ENCODE measurements around the gene RPS15.

GRCh38 chr19:1441022-1441426 lies 2.8 kb downstream of the RPS15 start:
- no peak for TF ChIP-seq CTCF (conservative IDR thresholded peaks at IDR 0.05 in 1 of 2, IDR thresholded peaks at IDR 0.05 in 1 of 2; ENCODE audit: extremely low read depth in 1 of 2, insufficient read depth in 1 of 2, low read depth in 1 of 2, low read length in 2 of 2)
- TF ChIP-seq EZH2 (IDR thresholded peaks at IDR 0.05; ENCODE audit: borderline replicate concordance, low read length): no peak
